ENCODE data around the gene SMPX.

SMPX gene

GRCh38 chrX:21744060-21744459, 13.9 kb downstream of the SMPX start:
- no peak for DNase-seq

GRCh38 chrX:21741869-21742701, 15.8 kb downstream of the SMPX start:
- DNase-seq: no peak

- DNase-seq: no peak
Measured at GRCh38 chrX:21741364-21741763, 16.6 kb downstream of the SMPX start.

- no peak for DNase-seq
Measured at GRCh38 chrX:21740329-21741274, 17.3 kb downstream of the SMPX start.

GRCh38 chrX:21738950-21739287, 19.0 kb downstream of the SMPX start:
- no peak for DNase-seq

GRCh38 chrX:21738210-21738949, 19.5 kb downstream of the SMPX start:
- no peak for DNase-seq

- no peak for DNase-seq
Measured at GRCh38 chrX:21735768-21736127, 22.2 kb downstream of the SMPX start.

GRCh38 chrX:21735038-21735767, 22.7 kb downstream of the SMPX start:
- no peak for DNase-seq

- no peak for DNase-seq
Measured at GRCh38 chrX:21734175-21734574, 23.7 kb downstream of the SMPX start.

- no peak for DNase-seq
Measured at GRCh38 chrX:21733705-21734104, 24.2 kb downstream of the SMPX start.

GRCh38 chrX:21730026-21730425, 27.9 kb downstream of the SMPX start:
- DNase-seq: no peak

GRCh38 chrX:21728276-21728968, 29.5 kb downstream of the SMPX start:
- no peak for DNase-seq

- DNase-seq: no peak
Measured at GRCh38 chrX:21725916-21726315, 32.0 kb downstream of the SMPX start.

GRCh38 chrX:21725496-21725895, 32.4 kb downstream of the SMPX start:
- no peak for DNase-seq

GRCh38 chrX:21723814-21724213, 34.1 kb downstream of the SMPX start:
- DNase-seq: no peak

- no peak for DNase-seq
Measured at GRCh38 chrX:21723084-21723483, 34.8 kb downstream of the SMPX start.

- no peak for DNase-seq
Measured at GRCh38 chrX:21721195-21721594, 36.7 kb downstream of the SMPX start.

GRCh38 chrX:21718575-21718974, 39.3 kb downstream of the SMPX start:
- DNase-seq: no peak

- DNase-seq: no peak
Measured at GRCh38 chrX:21717802-21718201, 40.1 kb downstream of the SMPX start.

GRCh38 chrX:21715825-21716224, 42.1 kb downstream of the SMPX start:
- no peak for DNase-seq

GRCh38 chrX:21715337-21715736, 42.6 kb downstream of the SMPX start:
- no peak for DNase-seq

- DNase-seq: no peak
Measured at GRCh38 chrX:21711848-21712197, 46.1 kb downstream of the SMPX start.
